Activated naive CD4-positive, alpha-beta T cell treated with Interleukin-2 at 50 U/mL for 16 hours (primary cell): ENCODE results near the gene EXOSC10.
"Not testable (repeated sequence)": the region's sequence is repeated elsewhere in the genome, so short reads cannot be mapped to it uniquely, and the experiment has no call there.

ENCODE experiments used
- DNase-seq: peaks from one replicate; pipeline ENCODE4 v3.0.0-alpha.2; 2020

Gene EXOSC10

GRCh38 chr1:11042995-11043874, 56.4 kb downstream of the EXOSC10 start:
- DNase-seq, result no peak

DNA sequence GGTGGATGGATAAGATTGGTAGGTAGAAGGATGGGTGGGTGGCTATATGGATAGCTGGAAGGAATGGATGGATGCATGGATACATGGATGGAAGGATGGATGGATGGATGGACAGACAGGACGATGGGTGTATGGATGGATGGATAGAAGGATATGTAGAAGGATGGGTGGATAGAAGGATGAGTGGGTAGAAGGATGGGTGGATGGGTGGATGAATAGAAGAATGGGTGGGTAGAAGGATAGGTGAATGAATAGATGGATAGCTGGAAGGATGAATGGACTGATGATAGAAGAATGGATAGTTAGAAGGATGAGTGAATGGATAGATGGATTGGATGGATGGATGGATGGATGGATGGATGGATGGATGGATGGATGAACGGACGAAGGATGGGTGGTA, 57.6 kb downstream of the EXOSC10 start:
- no peak for DNase-seq

GRCh38 chr1:11041048-11041447, 58.6 kb downstream of the EXOSC10 start:
- no peak for DNase-seq

GRCh38 chr1:11040105-11040429, 59.6 kb downstream of the EXOSC10 start:
- not testable (repeated sequence) for DNase-seq

DNA sequence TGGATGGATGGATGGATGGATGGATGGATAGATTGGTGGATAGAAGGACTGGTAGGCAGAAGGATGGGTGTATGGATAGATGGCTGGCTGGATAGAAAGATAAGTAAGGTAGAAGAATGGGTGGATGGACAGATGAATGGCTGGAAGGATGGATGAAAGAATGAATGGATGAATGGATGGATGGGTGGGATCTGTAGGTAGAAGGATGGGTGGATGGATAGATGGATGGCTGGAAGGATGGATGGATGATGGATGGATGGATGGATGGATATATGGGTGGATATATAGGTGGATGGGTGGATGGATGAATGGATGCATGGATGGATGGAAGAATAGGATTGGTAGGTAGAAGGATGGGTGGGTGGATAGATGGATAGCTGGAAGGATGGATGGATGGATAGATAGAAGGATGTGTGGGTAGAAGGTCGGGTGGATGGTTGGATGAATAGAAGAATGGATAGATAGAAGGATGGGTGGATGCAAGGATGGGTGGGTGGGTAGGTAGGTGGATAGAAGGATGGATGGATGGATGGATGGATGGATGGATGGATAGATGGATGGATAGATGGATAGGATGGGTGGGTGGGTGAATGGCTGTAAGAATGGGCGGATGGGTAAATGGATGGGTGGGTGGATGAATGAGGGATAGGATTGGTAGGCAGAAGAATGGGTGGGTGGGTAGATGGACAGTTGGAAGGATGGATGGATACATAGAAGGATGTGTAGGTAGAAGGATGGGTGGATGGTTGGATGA, 60.1 kb downstream of the EXOSC10 start:
- DNase-seq, result no peak

- DNase-seq, result peak; percentile 88
Measured at GRCh38 chr1:11037740-11038182, 61.9 kb downstream of the EXOSC10 start.

DNA sequence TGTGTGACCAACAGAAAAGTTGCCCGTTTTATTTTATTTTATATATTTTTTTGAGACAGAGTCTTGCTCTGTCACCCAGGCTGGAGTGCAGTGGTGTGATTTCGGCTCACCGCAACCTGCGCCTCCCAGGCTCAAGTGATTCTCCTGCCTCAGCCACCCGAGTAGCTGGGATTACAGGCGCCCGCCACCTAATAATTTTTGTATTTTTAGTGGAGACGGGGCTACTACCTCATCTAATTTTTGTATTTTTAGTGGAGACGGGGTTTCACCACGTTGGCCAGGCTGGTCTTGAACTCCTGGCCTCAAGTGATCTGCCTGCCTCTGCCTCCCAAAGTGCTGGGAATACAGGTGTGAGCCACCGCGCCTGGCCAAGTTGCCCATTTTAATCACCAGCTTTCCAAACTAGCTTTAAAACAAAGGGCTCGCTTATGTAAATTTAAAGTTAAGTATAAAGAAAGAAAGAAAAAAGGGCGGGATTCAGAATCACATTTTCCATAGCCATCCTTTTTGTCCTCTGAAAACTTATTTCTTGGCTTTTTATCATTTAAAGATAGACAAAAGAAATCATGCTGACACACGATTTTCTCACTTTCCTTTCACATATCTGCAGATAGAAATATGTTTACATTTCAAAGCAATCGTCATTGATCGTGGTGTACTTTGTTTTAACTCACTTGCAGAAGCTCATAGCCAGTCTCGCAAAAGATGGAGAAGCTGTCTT, 62.5 kb downstream of the EXOSC10 start:
- not testable (repeated sequence) for DNase-seq

DNA sequence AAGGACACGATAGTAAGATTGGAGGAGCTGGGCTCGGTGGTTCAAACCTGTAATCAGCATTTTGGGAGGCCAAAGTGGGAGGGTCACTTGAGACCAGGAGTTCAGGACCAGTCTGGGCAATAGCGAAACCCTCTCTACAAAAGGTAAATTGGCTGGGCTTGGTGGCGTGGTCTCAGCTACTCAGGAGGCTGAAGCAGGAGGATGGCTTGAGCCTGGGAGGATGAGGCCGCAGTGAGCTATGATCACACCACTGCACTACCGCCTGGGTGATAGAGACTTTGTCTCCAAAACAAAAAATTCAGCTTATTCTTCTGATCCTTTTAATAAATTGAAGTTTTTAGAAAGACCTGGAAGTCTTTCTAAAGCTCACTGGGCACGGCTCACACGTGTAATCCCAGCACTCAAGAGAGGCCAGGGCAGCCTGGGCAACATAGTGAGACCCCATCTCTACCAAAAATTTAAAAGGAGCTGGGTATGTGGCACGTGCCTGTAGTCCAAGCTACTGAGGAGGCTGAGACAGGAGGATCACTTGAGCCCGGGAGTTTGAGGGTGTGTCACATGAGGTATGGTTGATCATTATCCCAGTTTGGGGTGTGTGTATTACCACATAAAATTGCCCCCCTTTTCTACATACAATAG, 67.9 kb downstream of the EXOSC10 start:
- DNase-seq, result no peak

GRCh38 chr1:11030865-11031264, 68.8 kb downstream of the EXOSC10 start:
- DNase-seq, result no peak

DNA sequence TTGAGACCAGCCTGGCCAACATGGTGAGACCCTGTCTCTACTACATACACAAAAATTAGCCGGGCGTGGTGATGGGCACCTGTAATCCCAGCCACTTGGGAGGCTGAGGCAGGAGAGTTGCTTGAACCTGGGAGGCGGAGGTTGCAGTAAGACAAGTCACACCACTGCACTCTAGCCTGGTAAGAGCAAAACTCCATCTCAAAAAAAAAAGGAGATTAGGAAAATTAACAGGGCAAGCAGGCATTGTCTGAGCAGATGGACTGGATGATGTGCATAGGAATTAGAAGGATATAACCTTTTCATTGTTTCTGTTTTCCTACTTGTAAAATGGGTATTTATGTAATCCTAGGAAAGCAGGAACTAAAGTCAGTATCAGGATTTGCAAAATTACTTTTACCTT, 71.7 kb downstream of the EXOSC10 start:
- DNase-seq, result no peak

DNA sequence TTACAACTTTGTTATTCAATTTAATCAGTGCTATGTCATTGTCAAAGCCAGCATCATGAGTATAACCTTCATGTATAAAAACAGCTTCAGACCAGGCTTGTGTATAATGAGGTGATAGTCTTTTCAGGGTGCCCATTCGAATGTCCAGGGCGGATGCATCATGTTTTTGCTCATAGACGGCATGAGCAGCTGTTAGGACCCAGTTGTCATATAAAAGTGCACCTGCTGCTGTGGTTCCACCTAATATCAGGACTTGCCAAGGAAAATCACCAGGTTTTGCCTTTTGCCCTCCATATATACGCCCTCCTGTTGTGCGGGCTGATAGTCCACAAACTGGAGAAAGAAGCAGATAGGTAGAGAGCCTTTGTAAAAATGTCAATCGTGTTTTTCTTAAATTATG, 72.4 kb downstream of the EXOSC10 start:
- DNase-seq, result no peak

GRCh38 chr1:11026903-11027302, 72.8 kb downstream of the EXOSC10 start:
- DNase-seq, result no peak

GRCh38 chr1:11026052-11026451, 73.6 kb downstream of the EXOSC10 start:
- DNase-seq, result no peak

- no peak for DNase-seq
Measured at GRCh38 chr1:11025618-11026017, 74.1 kb downstream of the EXOSC10 start.

DNA sequence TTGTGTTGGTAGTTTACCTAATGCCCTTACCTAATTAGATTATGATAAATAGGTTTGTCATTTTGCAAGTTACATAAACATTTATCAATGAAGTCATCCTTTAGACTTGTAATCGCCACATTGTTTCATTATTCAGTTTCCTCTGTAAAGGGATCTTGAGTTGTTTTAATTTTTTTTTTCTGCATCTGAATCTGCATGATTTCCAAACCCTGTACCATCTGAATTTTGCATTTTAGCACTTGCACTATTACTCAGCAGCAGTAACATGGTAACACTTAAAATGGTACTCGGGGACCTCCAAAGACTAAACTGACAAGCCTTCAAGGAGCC, 74.8 kb downstream of the EXOSC10 start:
- DNase-seq, result no peak

GRCh38 chr1:11024154-11024873, 75.4 kb downstream of the EXOSC10 start:
- DNase-seq, result no peak

DNA sequence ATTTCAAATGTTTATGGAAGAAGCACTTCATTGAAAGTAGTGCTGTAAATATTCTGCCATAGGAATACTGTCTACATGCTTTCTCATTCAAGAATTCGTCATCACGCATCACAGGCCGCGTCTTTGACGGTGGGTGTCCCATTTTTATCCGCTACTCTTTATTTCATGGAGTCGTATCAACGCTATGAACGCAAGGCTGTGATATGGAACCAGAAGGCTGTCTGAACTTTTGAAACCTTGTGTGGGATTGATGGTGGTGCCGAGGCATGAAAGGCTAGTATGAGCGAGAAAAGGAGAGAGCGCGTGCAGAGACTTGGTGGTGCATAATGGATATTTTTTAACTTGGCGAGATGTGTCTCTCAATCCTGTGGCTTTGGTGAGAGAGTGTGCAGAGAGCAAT, 76.5 kb downstream of the EXOSC10 start:
- no peak for DNase-seq

- no peak for DNase-seq
Measured at GRCh38 chr1:11019971-11020370, 79.7 kb downstream of the EXOSC10 start.

- DNase-seq, result not testable (repeated sequence)
Measured at GRCh38 chr1:11019358-11019757, 80.3 kb downstream of the EXOSC10 start.
